ENCODE measurements around the gene SSBP3.

SSBP3 gene

DNA sequence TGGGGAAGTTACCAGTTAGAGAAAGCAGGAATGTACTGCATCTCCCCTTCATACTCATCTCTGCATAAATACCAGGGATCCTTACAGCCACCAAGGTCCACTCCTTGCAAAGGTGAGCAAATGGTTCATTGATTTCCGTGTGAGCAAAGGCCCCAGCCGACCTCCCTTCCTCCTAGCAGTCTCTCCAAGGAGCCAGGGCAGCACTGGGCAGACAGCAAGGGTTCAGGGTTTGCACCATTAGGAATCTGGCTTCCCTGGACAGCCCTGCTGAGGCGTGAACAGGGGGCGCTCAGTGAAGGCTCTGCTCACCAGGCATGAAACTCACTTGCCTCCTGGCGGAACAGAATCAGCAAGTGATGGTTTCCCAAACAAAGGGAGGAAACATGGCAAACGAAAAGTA, 140.5 kb downstream of the SSBP3 start:
- no peak for DNase-seq (ENCODE audit: low spot score)

DNA sequence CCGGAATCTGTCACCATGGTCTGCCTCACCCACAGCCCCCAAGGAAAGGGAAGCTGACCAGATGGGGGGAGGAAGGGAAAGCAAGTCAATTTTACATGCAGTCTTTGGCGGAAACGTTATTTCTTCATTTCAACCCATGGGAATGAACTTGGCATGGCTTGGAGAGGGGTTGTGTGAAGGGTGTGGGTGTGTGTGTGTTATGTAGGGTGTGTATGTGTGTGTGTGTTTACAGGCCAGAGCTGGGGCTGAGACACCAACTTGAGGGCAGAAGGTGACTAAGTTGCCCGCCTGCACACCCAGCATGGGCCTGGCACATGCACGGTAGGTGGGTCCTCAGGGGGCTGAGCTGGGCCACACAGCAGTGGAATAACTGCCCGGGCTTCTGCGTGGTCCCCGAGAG, 141.1 kb downstream of the SSBP3 start:
- no peak for DNase-seq (ENCODE audit: low spot score)

DNA sequence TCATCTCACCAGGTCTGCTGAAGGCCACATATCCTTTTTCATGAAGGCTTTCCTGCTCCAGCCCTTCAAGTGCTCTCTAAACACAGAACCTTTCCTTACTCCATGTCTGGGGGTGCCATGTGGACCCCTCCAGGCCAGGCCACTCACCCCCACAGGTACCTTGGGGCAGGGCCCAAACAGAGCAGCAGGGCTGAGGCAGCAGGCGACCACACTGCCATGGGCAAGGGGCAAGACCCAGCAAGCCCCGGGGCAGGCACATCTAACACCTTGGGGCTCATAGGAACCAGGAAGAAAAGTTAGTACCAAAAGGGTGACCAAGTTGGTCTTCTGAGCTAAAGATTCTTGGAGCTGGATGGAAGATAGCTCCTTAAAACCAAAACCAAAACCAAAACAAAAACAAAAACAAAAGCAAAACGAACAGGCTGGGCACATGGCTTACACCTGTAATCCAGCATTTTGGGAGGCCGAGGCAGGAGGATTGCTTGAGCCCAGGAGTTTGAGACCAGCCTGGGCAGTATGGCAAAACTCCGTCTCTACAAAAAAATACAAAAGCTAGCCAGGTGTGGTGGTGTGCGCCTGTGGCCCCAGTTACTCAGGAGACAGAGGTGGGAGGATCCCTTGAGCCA, 142.5 kb downstream of the SSBP3 start:
- no peak for DNase-seq (ENCODE audit: low spot score)

DNA sequence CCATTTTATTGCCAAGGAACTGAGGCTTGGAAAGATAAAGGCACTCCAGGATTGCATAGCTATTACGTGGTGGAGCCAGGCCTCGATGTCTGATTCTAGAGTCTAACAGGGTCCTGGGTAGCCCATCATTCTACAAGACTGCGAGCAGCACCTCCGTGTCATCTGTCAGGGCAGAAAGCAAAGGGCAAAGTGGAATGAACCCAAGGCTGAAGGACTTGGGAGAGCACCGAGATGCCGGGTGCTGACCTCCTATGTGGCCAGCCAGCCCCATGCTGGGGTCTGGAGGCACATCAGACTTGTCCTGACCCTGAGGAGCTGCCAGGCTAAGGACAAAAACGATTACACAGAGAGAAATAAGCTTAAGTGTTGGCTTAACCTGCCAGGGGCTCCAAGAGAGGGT, 143.9 kb downstream of the SSBP3 start:
- no peak for DNase-seq (ENCODE audit: low spot score)

DNA sequence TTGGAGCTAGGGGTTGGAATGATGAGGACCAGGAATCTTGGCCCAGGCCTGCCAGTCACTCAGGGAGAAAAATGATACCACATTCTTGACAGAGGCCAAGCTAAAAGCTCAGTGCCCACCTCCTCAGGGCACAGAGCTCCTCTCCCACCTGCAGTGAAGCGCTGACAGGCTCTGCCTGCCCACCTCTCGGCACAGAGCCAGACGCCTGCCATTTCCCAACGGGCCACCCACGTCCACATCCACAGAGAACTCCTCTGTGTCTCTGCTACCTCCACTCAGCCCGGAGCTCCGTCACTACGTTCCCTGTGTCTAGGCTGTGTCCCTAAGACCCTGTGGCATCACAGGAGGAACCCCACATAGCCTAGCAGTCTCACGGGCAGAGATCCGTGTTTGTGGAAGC, 145.4 kb downstream of the SSBP3 start:
- no peak for DNase-seq (ENCODE audit: low spot score)

DNA sequence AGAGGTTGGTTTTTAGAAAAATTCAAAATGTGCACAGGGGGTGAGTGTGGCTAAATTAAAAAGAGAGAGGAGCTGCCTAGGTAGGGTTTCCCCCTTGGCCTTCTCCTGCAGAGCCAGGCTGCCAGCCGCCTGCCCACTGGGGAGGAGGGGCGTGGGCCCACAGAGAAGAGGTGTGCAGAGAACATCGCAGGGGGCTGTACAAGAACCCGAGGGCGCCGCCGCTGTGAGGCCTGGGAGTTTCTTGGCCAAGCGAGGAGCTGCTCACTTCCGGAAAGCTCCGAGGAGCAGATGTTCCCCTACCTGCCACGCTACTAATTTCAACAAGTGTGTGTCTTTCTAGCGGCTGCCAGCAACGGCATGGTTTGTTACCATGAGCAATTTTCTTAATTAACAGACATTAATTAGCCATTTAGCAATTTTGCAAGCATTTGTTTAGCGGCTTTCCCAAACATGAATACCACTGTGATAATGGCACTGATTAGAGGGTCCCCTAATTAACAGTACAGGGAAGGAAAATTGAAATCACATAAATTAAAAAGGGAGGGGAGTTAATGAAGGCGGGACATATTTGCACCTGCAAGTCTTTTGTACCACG, 146.6 kb downstream of the SSBP3 start:
- no peak for DNase-seq (ENCODE audit: low spot score)

DNA sequence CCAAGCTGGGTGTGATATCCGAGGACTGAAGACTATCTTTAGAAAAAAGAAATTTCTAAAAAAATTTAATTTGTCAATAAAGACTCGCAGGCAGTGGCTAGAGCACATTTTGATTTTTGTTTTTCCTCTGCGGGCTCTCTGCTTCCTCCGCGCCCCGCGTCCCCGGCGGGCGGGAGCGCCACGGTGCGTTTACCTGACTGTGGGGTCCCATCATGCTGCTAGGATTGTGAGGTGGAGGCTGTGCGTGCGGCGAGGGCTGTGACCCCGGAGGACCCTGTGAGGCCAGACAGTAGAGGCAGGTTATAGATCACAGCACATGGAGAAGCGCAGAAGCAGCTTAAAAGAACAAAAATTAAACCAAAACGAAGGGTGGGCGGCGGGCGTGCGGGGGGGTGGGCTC, 148.3 kb downstream of the SSBP3 start:
- no peak for DNase-seq (ENCODE audit: low spot score)

DNA sequence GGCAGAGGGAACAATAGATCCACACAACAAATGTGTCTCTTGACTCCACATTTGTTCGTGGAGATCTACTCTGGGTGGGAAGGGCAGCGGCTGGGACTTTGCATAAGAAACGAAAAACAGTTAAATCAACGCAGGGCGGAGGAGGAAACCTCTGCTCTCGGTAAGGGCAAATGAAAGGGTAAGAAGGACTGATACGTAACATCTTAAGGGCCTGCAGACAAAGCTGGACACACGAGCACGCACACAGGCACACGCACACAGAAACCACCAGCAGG, 148.9 kb downstream of the SSBP3 start:
- no peak for DNase-seq (ENCODE audit: low spot score)

DNA sequence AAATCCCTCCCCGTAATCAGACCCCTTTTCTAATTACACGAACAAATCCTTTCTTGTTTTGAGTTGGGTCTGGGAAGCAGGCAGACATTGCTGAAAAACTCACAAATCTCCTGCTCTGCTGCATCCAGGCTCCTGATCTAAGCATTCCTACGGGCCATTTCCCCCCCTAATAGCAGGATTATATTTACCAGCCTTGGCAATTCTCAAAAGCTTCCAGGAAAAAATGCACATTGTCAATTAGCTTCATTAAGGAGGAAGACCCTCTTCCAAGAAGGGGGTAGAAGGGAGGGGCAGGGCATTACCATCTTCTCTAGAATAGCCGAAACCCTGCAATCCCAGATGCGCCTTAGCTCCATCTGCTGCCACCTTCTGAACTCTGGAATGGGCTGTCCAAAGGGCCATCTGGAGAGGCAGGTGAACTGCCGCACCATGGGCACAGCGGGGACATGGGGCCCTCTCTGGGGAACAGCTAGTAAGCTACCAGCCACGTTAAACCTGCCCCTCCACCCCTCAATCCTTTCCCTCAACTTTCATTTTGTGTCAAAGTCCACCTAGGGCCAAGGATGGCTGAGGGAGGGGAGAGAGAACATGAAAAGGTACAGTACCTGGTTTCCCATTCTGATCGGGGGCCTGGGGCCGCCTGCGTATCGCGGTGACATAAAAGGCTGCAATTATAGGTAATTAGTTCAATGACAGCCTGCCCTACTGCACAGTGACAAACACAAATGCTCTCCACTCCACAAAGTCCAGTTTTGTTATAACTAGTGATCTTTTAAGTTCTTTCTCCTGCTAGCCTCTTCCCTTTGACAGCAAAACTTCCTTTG, 149.5 kb downstream of the SSBP3 start:
- DNase-seq (ENCODE audit: low spot score) = no peak

DNA sequence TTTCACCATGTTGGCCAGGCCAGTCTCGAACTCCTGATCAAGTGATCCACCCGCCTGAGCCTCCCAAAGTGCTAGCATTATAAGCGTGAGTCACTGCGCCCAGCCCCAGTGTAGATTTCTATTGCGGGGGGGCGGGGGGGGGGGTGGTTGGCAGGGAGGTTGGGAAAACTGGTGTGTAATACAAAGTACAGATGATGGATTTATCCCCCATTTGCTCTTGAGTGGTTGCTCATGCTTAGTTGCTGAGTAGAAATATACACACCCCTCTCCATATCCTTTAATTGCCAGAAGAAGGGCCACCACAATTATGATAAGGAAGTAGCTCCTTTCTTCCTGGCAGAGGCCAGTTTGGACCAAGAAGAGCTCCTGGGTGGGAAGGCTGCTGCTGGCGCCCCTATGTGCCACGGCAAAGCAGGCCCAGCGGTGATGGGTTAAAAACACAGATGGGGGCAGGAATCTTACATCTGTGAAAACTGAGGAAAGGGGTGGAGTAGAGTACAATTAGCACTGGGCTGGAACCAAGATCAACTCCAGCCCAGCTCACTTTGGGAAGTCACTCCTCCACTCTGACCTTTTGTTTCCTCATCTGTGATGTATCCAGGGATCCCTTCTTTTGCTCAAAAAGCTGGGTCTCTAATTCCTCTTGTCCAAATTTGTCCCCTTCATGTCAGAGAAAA, 151.0 kb downstream of the SSBP3 start:
- DNase-seq (ENCODE audit: low spot score) = no peak

DNA sequence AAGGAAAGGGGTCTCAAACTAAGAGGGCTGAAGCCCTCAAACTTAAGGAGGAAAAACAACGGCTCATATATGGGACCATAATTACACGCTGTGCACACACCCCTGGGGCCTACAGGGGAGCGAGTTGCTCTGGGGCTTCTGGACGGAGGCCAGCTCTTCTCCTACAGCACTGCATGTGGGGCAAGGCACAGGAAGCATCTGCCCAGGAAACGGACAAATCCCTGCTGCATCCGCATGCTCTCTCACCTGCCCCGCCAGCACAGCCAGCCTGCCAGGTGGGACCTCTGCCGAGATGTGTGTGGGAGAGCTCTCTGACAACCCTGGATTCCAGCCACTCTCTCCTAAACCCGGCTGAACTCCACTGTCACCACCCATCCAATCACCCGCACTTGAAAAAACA, 152.1 kb downstream of the SSBP3 start:
- no peak for DNase-seq (ENCODE audit: low spot score)

DNA sequence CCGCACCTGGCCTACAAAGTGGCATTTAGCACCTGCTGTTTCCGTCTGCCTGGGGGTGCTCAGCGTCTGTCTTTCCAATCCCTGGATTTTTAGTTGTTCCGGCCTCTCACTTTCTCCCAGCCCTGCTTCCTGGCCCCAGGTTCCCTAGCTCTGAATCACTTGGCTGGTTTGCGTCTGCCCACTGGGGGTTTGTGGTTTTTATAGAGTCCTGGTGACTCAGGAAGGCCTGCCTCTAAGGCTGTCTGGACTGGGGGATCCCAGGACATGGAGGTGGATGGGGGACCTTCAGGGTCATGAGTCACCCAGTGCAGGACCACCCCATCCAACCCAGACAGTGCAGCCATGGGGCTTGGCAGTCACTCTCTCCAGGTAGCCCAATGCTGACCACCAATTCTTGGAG, 152.7 kb downstream of the SSBP3 start:
- no peak for DNase-seq (ENCODE audit: low spot score)

DNA sequence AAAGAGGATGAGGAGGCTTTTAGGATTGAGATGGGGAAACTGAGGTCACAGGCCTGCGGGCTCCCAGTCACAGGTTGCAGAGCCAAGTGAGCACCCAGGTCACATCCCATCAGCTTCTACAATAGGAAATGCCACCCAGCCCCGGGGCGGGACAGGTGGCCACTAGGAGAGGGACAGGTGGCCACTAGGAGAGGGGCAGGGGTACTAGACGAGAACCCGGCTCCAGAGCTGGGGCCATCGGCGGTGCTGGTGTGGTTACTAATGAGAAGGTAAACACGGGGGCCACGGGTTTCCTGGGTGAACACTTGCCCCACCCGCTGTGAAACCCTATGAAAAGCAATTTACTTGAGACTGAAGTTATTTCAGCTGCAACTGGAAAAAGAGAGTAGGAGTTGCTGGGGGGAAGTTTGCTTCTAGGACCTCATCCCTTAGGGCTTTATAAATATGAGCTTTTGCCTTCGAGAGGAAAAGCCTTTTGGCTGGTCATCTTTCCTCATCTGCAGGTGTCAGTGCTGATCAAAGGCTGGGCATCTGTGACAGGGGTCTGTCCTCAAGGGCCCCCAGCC, 153.7 kb downstream of the SSBP3 start:
- no peak for DNase-seq (ENCODE audit: low spot score)

DNA sequence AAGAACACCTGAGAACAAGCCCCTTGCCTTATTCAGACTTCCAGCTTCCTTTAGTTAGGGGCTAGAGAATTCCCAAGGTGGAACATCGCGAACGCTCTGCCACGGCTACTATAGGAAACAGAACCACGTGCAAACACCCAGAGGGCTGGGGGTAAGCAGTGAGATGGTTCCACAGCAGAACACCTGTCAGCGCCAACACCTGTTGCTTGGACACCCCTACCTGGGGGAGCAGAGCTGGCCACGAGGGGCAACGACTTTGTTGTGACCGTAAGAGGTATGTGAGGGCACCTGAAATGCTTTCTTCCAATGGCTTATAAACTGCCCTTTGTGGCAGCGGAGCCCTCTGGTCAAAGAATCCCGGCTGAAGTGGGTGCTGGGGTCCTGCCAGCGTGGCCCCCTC, 155.5 kb downstream of the SSBP3 start:
- DNase-seq (ENCODE audit: low spot score) = no peak

DNA sequence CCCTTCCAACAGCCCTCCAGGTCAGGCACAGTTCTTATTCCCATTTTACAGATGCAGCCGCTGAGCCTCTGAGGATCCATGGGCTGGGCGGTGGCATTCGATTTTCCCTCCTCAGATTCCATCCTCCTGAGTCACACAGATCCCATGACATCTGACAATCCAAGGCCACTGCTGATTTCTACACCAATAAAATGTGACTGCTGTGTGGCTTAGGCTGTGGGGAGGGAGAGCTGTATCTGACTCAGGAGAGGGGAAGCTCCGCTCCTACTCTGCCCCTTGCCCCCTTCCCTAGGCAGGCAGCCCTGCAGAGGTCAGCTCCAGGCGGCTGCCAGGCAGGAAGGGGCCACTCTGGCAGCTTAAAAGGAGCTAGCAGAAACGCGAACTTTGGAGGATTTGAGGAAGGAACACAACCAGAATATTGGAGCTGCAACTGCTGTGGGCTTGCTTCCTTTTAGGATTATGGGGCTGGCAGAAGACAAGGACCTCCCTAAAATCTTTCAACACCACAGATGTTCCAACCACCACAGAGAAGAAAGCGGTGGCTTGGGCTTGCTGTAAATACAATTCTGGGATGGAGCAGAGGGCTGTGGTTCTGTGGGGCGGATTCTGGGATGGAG, 156.3 kb downstream of the SSBP3 start:
- DNase-seq (ENCODE audit: low spot score) = no peak

DNA sequence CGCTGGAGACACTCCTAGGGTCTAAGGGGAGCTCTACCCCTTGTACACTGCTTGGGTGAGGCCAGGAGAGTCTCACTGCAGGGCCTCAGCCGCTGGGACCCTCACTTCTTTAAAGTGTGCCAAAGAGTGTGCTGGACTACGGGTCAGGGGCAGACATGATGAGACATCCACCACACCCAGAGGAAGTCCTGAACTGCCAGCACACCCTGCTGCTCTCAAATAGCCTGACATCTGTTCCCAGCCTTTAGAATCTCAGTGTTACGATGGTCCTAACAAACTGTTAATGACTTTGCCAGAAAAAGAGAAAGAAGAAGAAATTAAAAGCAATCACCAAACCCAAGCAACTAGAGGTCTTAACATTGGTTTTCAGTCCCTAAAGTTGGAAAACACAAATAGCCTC, 157.2 kb downstream of the SSBP3 start:
- DNase-seq (ENCODE audit: low spot score) = no peak

DNA sequence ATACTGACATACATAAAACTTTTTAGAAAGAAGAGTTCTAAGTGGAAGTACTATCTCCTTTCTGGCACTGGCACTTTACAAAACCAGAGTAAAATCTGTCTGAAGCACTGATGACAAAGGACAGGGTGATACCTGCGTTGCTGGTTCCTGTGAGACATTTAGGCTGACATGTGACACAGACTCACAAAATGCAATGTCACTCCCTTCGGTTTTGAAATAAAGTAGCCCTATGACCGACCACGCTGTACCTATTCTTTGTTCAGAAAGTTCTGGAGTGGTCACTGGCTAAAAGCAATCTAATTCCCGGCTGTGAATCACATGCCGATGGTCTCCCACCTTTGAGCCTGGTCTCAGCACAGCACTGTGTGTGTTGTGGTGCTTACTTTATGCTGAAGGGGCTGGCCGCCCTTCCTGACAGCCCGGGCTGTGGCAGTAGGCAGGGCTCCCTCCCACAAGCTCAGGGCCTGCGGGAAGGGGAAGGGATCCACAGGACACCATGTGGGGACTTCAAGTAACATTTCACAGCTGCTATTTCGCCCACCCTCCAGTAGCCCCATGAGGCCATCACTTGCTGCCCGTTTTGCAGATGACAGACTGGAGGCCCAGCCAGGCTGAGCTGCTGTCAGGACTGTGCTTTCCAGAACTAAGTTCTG, 158.2 kb downstream of the SSBP3 start:
- no peak for DNase-seq (ENCODE audit: low spot score)

DNA sequence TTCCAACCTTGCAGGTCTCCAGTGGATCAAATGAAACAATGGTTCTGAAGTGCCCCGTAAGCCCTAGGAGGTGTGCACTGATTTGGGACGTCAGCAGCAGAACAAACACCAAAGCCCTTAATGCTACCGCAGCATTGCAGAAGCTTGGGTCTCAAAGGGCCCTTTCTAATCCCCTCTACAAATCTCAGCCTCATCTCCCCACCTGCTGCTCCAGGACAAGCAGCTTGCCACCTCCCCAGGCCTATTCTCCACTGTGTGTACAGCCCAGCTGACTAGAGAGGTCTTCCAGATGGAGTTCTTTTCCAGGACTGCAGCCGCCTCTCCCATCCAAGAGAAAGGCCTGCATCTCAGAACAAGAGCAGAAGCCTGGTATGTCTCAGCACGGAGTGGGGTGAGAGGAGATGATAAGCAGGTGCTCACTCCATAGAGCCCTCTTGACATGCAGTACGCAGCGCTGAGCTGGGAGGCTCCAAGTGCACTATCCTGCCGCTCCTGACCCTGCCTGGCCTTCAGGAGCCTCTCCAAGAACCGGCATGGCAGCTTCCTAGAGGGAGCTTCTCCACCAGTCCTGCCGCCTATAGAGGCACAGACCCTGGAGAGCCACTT, 160.0 kb downstream of the SSBP3 start:
- no peak for DNase-seq (ENCODE audit: low spot score)

DNA sequence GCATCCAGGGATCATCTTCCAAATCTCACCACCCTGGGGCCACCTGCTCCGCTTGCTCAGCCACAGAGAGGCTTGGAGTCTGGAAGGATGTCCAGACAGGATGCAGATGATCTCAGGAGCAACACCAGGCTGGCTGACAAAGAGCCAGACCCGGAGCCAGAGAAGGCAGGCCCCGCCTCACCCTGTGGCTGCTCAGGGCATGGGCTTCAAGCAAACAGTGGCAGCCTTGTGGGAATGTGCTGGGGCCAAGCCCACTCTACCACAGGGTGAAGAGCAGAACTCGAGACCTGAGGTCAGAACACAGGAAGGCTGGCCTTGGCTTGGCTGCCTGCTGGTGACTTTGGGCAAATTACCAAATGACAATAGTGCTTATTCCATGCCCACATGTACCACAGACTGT, 160.7 kb downstream of the SSBP3 start:
- no peak for DNase-seq (ENCODE audit: low spot score)

DNA sequence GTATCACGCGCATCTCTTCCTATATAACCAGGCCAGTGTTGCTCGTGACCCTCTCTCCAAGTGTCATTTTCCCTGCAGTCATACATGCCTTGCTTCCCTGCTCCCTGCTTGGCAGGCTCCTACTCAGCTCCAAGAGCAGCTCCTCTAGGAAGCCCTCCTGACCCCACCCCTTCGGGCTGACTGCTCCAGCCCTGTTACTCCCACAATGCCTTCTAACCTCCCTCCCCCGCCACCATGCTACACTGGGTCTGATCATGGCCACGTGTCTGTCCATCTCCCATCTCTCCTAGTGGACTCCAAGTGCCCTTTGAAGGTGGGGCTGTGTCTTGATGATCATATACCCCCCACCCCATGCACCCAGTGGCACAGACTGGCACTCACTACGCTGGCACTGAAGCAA, 161.5 kb downstream of the SSBP3 start:
- DNase-seq (ENCODE audit: low spot score) = no peak

DNA sequence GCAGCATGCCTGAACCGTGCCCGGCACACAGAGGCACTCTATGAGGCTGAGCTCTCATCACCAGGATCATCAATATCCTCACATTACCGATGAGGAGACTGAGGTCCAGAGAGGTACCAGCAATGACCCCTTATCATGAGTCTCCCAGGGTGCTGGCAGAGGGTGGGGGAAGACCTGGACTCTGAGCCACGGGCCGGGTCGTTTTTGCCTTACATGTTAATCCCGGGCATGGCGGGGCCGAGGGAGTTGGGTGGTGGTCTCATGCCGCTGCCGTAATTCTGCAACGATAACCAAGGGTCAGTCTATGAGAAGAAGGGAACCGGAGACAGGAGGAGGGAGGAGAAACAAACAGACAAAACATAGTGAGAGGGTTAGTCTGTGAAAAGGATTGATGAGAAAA, 163.2 kb downstream of the SSBP3 start:
- DNase-seq (ENCODE audit: low spot score) = no peak

DNA sequence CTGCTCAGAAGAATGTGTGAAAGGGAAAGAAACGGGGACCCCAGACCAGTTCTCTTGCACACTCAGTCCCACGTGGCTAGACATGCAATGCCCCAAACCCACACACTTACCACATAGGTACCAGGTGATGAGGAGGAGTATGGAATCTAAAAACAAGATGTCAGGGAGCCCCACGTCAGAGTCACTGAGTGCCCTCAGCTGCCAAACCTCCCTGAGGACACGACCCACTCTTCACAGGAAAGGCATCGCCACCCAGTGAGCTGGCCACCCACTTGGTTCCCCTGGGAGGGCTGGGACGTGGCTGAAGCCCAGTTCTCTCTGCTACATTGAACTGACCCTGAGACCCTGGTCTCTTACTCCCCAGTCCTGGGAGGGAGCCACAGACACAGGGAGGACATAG, 164.8 kb downstream of the SSBP3 start:
- no peak for DNase-seq (ENCODE audit: low spot score)

Data from Ammon's horn (tissue), 1 donor.